ENCODE measurements around the gene UNC5C.

UNC5C gene

DNA sequence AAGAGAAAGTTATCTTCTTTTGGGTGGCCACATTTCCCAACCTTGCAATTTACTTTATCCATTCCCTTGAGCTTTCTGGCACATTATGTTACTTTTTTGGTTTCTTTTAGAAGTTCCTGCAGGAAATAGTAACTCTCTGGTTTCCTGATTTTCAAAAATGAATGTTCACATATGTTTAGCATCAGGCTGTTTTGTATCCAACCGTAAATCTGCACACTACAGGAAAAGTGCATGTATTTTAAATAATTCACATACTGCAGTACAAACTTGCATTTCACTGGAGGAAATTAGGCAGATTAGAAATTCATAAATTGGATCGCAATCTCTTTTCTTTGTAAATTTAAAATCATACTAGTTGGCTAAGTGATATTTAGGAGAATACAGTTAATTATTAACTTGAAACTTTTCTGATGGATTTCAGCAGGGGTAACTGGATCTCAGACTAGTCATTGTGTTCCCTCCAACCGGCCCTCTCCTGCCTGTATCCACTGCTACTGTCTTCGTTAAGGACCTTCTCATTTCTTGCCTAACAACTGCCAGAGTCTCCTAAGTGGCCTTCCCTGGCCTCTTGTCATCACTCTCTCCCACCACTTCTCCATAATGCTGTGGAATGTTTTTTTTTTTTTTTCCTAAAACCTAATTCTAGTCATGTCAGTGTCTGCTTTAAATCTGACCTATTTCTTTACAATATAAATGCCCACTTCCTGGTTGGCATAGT is 137.2 kb downstream of the UNC5C start:
- H3K36me3 ChIP-seq (ENCODE audit: control insufficient read depth in 4 of 4, insufficient read depth in 4 of 4, low read length in 3 of 4) = no peaks in the 10 kb centered on the region
- no peaks in the 10 kb centered on the region for H3K27me3 ChIP-seq (replicated peaks in 2 of 5; ENCODE audit: control insufficient read depth in 4 of 5, insufficient read depth in 5 of 5, low read length in 4 of 5)
- no peak overlapping the region for H3K4me3 ChIP-seq (ENCODE audit: control insufficient read depth in 1 of 7, extremely low read depth in 1 of 7, insufficient read depth in 4 of 7, low read depth in 2 of 7, low read length in 6 of 7)
- WGBS (ENCODE audit: insufficient coverage) = 68% methylated on average over 2 of the region's 4 CpGs
- peaks cover 6 to 9% (median 7%) of the 10 kb centered on the region in 4 experiments for H3K4me1 ChIP-seq (ENCODE audit: control extremely low read depth in 1 of 4, control insufficient read depth in 4 of 4, insufficient read depth in 4 of 4, low read length in 3 of 4)
- no peak overlapping the region for H3K27ac ChIP-seq (ENCODE audit: insufficient read depth in 1 of 2, low read depth in 1 of 2, low read length in 2 of 2, poor library complexity in 1 of 2, severe bottlenecking in 2 of 2)
- POLR2A ChIA-PET = no interaction called here
- CTCF ChIA-PET = no interaction called here
- H3K9me3 ChIP-seq (ENCODE audit: control extremely low read depth in 1 of 5, control insufficient read depth in 4 of 5, insufficient read depth in 2 of 5, low read depth in 1 of 5, low read length in 4 of 5) = no peaks in the 10 kb centered on the region
- no peak for DNase-seq

DNA sequence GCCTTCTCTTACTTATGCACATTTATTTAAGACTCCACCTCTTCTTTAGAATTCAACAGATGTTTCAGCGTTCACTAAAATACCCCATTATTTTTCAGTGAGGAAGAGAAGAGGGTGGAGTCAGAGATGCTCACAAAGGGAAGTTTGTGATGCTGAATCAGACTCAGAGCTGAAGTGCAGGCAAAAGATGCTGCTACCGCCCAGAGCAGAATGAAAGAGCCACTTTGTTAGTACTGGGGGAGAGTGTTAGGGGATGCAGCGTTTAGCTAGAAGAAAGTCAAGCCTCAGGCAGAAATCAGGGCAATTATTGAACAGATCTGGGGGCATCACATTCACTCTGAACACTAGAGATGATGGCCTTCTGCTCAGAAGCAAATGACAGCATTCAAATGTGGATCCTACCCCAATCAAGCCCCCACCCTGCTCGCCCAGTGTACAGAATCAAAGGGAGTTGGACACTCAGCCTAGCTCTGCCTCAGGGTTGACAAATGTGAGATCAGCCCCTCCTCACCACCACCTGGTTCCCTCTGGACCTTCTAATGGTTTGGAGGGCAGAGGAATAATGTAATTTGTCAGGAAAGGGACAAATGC is 138.3 kb downstream of the UNC5C start:
- ChIA-PET CTCF (no interaction called here), POLR2A (no interaction called here)
- WGBS (ENCODE audit: insufficient coverage) = 90% methylated on average over 2 of the region's 4 CpGs
- no peak for DNase-seq
- no peaks in the 10 kb centered on the region for H3K36me3 ChIP-seq (ENCODE audit: control insufficient read depth in 4 of 4, insufficient read depth in 4 of 4, low read length in 3 of 4)
- H3K4me1 ChIP-seq (ENCODE audit: control extremely low read depth in 1 of 4, control insufficient read depth in 4 of 4, insufficient read depth in 4 of 4, low read length in 3 of 4) = peaks cover 6 to 9% (median 7%) of the 10 kb centered on the region in 4 experiments
- H3K27me3 ChIP-seq (replicated peaks in 2 of 5; ENCODE audit: control insufficient read depth in 4 of 5, insufficient read depth in 5 of 5, low read length in 4 of 5) = no peaks in the 10 kb centered on the region
- H3K27ac ChIP-seq (ENCODE audit: insufficient read depth in 1 of 2, low read depth in 1 of 2, low read length in 2 of 2, poor library complexity in 1 of 2, severe bottlenecking in 2 of 2) = no peak overlapping the region
- H3K4me3 ChIP-seq (ENCODE audit: control insufficient read depth in 1 of 7, extremely low read depth in 1 of 7, insufficient read depth in 4 of 7, low read depth in 2 of 7, low read length in 6 of 7) = no peak overlapping the region
- no peaks in the 10 kb centered on the region for H3K9me3 ChIP-seq (ENCODE audit: control extremely low read depth in 1 of 5, control insufficient read depth in 4 of 5, insufficient read depth in 2 of 5, low read depth in 1 of 5, low read length in 4 of 5)

DNA sequence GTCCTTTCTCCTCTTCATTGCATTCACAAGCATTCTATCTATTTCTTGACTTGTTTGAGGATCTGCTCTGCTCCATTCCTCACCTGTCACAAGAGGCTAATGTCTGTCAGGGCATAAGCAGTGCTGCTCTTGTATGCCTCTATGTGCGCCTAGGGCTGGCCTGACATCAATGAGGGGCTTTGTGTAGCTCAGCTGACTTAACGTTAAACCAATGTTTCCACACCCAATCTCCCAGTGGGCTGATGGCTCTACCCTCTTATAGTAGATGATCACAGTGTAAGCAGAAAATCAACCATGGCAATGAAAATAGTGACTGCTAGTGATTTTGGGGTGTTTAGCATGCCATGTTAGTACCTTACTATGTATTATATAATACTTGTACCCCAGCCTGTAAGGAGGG is 139.0 kb downstream of the UNC5C start:
- 93% methylated on average over 2 of the region's 2 CpGs for WGBS (ENCODE audit: insufficient coverage)
- ChIA-PET CTCF (no interaction called here), POLR2A (no interaction called here)
- Histone ChIP-seq H3K9me3 (ENCODE audit: control extremely low read depth in 1 of 5, control insufficient read depth in 4 of 5, insufficient read depth in 2 of 5, low read depth in 1 of 5, low read length in 4 of 5) (no peaks in the 10 kb centered on the region), H3K27ac (ENCODE audit: insufficient read depth in 1 of 2, low read depth in 1 of 2, low read length in 2 of 2, poor library complexity in 1 of 2, severe bottlenecking in 2 of 2) (no peak overlapping the region), H3K4me1 (ENCODE audit: control extremely low read depth in 1 of 4, control insufficient read depth in 4 of 4, insufficient read depth in 4 of 4, low read length in 3 of 4) (peaks cover 6 to 9% (median 7%) of the 10 kb centered on the region in 4 experiments), H3K36me3 (ENCODE audit: control insufficient read depth in 4 of 4, insufficient read depth in 4 of 4, low read length in 3 of 4) (no peaks in the 10 kb centered on the region), H3K4me3 (ENCODE audit: control insufficient read depth in 1 of 7, extremely low read depth in 1 of 7, insufficient read depth in 4 of 7, low read depth in 2 of 7, low read length in 6 of 7) (no peak overlapping the region), H3K27me3 (replicated peaks in 2 of 5; ENCODE audit: control insufficient read depth in 4 of 5, insufficient read depth in 5 of 5, low read length in 4 of 5) (no peaks in the 10 kb centered on the region)
- no peak for DNase-seq

DNA sequence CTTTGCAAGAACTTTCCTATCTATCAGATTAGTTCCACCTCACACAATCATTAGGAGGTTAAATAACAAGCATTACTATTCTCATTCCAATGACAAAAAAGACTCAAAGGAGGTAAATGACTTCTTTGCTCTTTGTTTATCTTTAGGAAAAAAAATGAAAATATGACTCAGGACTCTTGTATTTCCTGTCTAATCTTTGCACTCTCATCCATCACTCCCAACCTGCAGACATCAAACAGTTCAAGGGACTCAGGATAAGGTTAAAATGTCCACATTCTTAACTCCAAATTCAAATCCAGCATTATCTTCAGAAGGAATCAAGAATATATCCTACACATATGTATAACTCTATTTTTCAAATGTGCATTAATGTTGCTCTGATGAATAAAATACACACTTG is 139.6 kb downstream of the UNC5C start:
- H3K27ac ChIP-seq (ENCODE audit: insufficient read depth in 1 of 2, low read depth in 1 of 2, low read length in 2 of 2, poor library complexity in 1 of 2, severe bottlenecking in 2 of 2) = no peak overlapping the region
- no peaks in the 10 kb centered on the region for H3K27me3 ChIP-seq (replicated peaks in 2 of 5; ENCODE audit: control insufficient read depth in 4 of 5, insufficient read depth in 5 of 5, low read length in 4 of 5)
- no peaks in the 10 kb centered on the region for H3K9me3 ChIP-seq (ENCODE audit: control extremely low read depth in 1 of 5, control insufficient read depth in 4 of 5, insufficient read depth in 2 of 5, low read depth in 1 of 5, low read length in 4 of 5)
- ChIA-PET POLR2A (no interaction called here), CTCF (no interaction called here)
- H3K36me3 ChIP-seq (ENCODE audit: control insufficient read depth in 4 of 4, insufficient read depth in 4 of 4, low read length in 3 of 4) = no peaks in the 10 kb centered on the region
- H3K4me3 ChIP-seq (ENCODE audit: control insufficient read depth in 1 of 7, extremely low read depth in 1 of 7, insufficient read depth in 4 of 7, low read depth in 2 of 7, low read length in 6 of 7) = no peak overlapping the region
- DNase-seq = no peak
- H3K4me1 ChIP-seq (ENCODE audit: control extremely low read depth in 1 of 4, control insufficient read depth in 4 of 4, insufficient read depth in 4 of 4, low read length in 3 of 4) = peaks cover 6 to 9% (median 7%) of the 10 kb centered on the region in 4 experiments

DNA sequence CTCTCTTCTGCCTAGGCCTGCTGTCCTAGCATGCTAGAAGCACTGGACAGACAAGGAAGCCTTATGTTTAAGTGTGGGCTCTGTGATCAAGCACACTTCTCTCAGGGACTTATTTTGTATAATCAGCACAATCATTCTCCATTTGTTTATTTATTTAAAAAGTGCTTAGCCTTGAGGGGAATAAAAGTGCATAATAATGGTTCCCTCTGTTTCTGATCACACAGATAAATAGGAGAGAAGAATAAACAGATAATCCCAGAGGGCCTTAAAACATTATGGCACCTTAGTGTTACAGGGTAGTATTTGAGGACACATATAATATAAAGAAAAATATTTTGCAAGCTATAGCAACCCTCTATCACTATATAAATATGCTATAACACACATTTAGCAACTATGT is 146.5 kb downstream of the UNC5C start:
- H3K36me3 ChIP-seq (ENCODE audit: control insufficient read depth in 4 of 4, insufficient read depth in 4 of 4, low read length in 3 of 4) = no peaks in the 10 kb centered on the region
- no peaks in the 10 kb centered on the region for H3K27me3 ChIP-seq (replicated peaks in 2 of 5; ENCODE audit: control insufficient read depth in 4 of 5, insufficient read depth in 5 of 5, low read length in 4 of 5)
- no peak overlapping the region for H3K27ac ChIP-seq (ENCODE audit: insufficient read depth in 1 of 2, low read depth in 1 of 2, low read length in 2 of 2, poor library complexity in 1 of 2, severe bottlenecking in 2 of 2)
- no peak overlapping the region for H3K4me3 ChIP-seq (ENCODE audit: control insufficient read depth in 1 of 7, extremely low read depth in 1 of 7, insufficient read depth in 4 of 7, low read depth in 2 of 7, low read length in 6 of 7)
- no peaks in the 10 kb centered on the region for H3K9me3 ChIP-seq (ENCODE audit: control extremely low read depth in 1 of 5, control insufficient read depth in 4 of 5, insufficient read depth in 2 of 5, low read depth in 1 of 5, low read length in 4 of 5)
- DNase-seq = no peak
- no peaks in the 10 kb centered on the region for H3K4me1 ChIP-seq (ENCODE audit: control extremely low read depth in 1 of 4, control insufficient read depth in 4 of 4, insufficient read depth in 4 of 4, low read length in 3 of 4)
- ChIA-PET CTCF (no interaction called here), POLR2A (no interaction called here)

DNA sequence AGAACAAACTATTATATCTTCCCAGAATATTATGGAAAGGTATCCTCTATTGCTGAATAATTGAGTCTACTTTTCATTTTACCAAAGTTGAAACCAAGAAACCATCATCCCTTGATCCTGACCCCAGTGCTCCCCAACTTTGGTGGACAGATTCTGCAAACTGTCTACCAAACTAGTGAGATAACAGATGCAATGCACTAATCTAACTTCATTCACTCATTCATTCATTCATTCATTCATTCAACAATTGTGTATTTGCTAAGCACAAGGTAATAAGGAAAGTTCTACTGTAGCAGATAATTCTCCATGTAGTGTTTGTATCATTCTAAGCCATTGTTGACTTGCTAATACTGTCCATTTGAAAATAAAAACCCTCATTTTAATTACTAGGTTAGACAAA is 150.6 kb downstream of the UNC5C start:
- Histone ChIP-seq H3K9me3 (ENCODE audit: control extremely low read depth in 1 of 5, control insufficient read depth in 4 of 5, insufficient read depth in 2 of 5, low read depth in 1 of 5, low read length in 4 of 5) (no peaks in the 10 kb centered on the region), H3K4me1 (ENCODE audit: control extremely low read depth in 1 of 4, control insufficient read depth in 4 of 4, insufficient read depth in 4 of 4, low read length in 3 of 4) (no peaks in the 10 kb centered on the region), H3K27ac (ENCODE audit: insufficient read depth in 1 of 2, low read depth in 1 of 2, low read length in 2 of 2, poor library complexity in 1 of 2, severe bottlenecking in 2 of 2) (no peak overlapping the region), H3K27me3 (replicated peaks in 2 of 5; ENCODE audit: control insufficient read depth in 4 of 5, insufficient read depth in 5 of 5, low read length in 4 of 5) (no peaks in the 10 kb centered on the region), H3K4me3 (ENCODE audit: control insufficient read depth in 1 of 7, extremely low read depth in 1 of 7, insufficient read depth in 4 of 7, low read depth in 2 of 7, low read length in 6 of 7) (no peak overlapping the region), H3K36me3 (ENCODE audit: control insufficient read depth in 4 of 4, insufficient read depth in 4 of 4, low read length in 3 of 4) (no peaks in the 10 kb centered on the region)
- CTCF ChIA-PET = no interaction called here
- POLR2A ChIA-PET = no interaction called here
- no peak for DNase-seq

DNA sequence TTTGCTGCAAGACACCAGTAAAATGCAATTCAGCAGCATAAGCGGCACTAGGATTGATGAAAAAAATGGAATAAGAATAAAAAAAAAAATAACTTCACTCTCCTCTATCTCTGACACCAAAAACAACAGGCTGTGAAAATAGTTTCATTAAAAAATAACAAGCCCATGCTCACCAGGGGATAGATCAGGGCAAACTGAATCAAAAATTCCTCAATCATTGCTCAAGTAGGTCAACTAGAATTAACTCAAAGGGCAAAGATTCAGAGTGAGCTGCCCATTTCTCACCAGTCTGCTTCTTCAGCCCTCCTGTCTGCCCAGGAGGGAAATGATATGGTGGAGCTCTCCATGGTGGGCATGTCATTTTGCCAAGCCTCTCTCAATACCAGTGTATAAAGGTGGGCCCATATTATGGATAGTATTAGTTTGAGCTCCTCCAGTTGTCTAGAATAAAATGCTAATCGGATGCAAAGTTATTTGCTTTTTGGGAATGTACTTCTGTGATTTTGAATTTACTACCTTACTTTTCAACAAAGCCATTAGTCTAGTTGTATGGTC is 153.9 kb downstream of the UNC5C start:
- ChIA-PET POLR2A (no interaction called here), CTCF (no interaction called here)
- H3K4me1 ChIP-seq (ENCODE audit: control extremely low read depth in 1 of 4, control insufficient read depth in 4 of 4, insufficient read depth in 4 of 4, low read length in 3 of 4) = no peaks in the 10 kb centered on the region
- no CpG with 5 or more reads among the region's 2 CpGs for WGBS (ENCODE audit: insufficient coverage)
- H3K9me3 ChIP-seq (ENCODE audit: control extremely low read depth in 1 of 5, control insufficient read depth in 4 of 5, insufficient read depth in 2 of 5, low read depth in 1 of 5, low read length in 4 of 5) = no peaks in the 10 kb centered on the region
- H3K27me3 ChIP-seq (replicated peaks in 2 of 5; ENCODE audit: control insufficient read depth in 4 of 5, insufficient read depth in 5 of 5, low read length in 4 of 5) = no peaks in the 10 kb centered on the region
- H3K36me3 ChIP-seq (ENCODE audit: control insufficient read depth in 4 of 4, insufficient read depth in 4 of 4, low read length in 3 of 4) = no peaks in the 10 kb centered on the region
- DNase-seq = no peak
- no peak overlapping the region for H3K27ac ChIP-seq (ENCODE audit: insufficient read depth in 1 of 2, low read depth in 1 of 2, low read length in 2 of 2, poor library complexity in 1 of 2, severe bottlenecking in 2 of 2)
- H3K4me3 ChIP-seq (ENCODE audit: control insufficient read depth in 1 of 7, extremely low read depth in 1 of 7, insufficient read depth in 4 of 7, low read depth in 2 of 7, low read length in 6 of 7) = no peak overlapping the region
